Mesendoderm (in vitro differentiated cells): ENCODE data around the gene FAM124B.

ENCODE experiments used
- DNase-seq: peaks from one replicate; pipeline ENCODE4 v3.0.0; 2013
- H2AK5ac ChIP-seq: 2 replicates; pipeline ENCODE4 v1.6.1; 2013; ENCODE audit warnings: low read length, inconsistent platforms
- H2BK120ac ChIP-seq: 2 replicates; pipeline ENCODE4 v1.6.1; 2013; ENCODE audit warnings: low read depth, mild to moderate bottlenecking, low read length, moderate library complexity, mixed read lengths
- H2BK15ac ChIP-seq: replicated peaks from 2 replicates; pipeline ENCODE4 v1.6.1; 2013; ENCODE audit warnings: low read depth, mild to moderate bottlenecking, moderate library complexity
- H2BK5ac ChIP-seq: 2 replicates; pipeline ENCODE4 v1.6.1; 2013; ENCODE audit warnings: low read length, inconsistent platforms
- H3K18ac ChIP-seq: 2 replicates; pipeline ENCODE4 v1.6.1; 2013; ENCODE audit warnings: mild to moderate bottlenecking, low read length, mixed read lengths
- H3K23ac ChIP-seq: one replicate; pipeline ENCODE4 v1.6.1; 2013; ENCODE audit warnings: low read length
- H3K27ac ChIP-seq: 2 replicates; pipeline ENCODE4 v1.5.1; 2013; ENCODE audit warnings: low read depth, mild to moderate bottlenecking, inconsistent platforms, low read length, moderate library complexity
- H3K27me3 ChIP-seq: 2 replicates; pipeline ENCODE4 v1.6.1; 2013; ENCODE audit warnings: low read length, control low read depth, mild to moderate bottlenecking, inconsistent platforms; ENCODE audit not compliant: insufficient read depth, poor library complexity
- H3K36me3 ChIP-seq: 2 replicates; pipeline ENCODE4 v1.6.1; 2013; ENCODE audit warnings: low read length, inconsistent platforms; ENCODE audit not compliant: control insufficient read depth, insufficient read depth
- H3K4ac ChIP-seq: one replicate; pipeline ENCODE4 v1.6.1; 2013; ENCODE audit warnings: low read depth, mild to moderate bottlenecking, low read length, moderate library complexity
- H3K4me1 ChIP-seq: 2 replicates; pipeline ENCODE4 v1.6.1; 2013; ENCODE audit warnings: low read depth, low read length, inconsistent platforms; ENCODE audit not compliant: control insufficient read depth
- H3K4me2 ChIP-seq: 2 replicates; pipeline ENCODE4 v1.6.1; 2013; ENCODE audit warnings: low read length
- H3K4me3 ChIP-seq: 2 replicates; pipeline ENCODE4 v1.5.1; 2013; ENCODE audit warnings: mild to moderate bottlenecking, low read length
- H3K56ac ChIP-seq: one replicate; pipeline ENCODE4 v1.6.1; 2013; ENCODE audit warnings: low read length
- H3K79me1 ChIP-seq: 2 replicates; pipeline ENCODE4 v1.6.1; 2013; ENCODE audit warnings: low read length, inconsistent platforms
- H3K79me2 ChIP-seq: 2 replicates; pipeline ENCODE4 v1.6.1; 2013; ENCODE audit warnings: mild to moderate bottlenecking, low read length; ENCODE audit not compliant: control insufficient read depth, insufficient read depth
- H3K9ac ChIP-seq: 2 replicates; pipeline ENCODE4 v1.6.1; 2013; ENCODE audit warnings: low read length, inconsistent platforms
- H4K5ac ChIP-seq: one replicate; pipeline ENCODE4 v1.6.1; 2013; ENCODE audit warnings: low read length
- H4K8ac ChIP-seq: one replicate; pipeline ENCODE4 v1.6.1; 2013; ENCODE audit warnings: low read depth, mild to moderate bottlenecking, control low read depth, low read length, moderate library complexity
- WGBS: extraction: QIAGEN DNeasy Blood & Tissue Kit; methylation state at CpG from one replicate; pipeline ENCODE4 v1.1.7; 2013; ENCODE audit warnings: low lambda C conversion rate, missing lambda C conversion rate; ENCODE audit not compliant: insufficient coverage; ENCODE audit errors: extremely low coverage; 5-methylcytosine and 5-hydroxymethylcytosine counted together

Gene FAM124B

DNA sequence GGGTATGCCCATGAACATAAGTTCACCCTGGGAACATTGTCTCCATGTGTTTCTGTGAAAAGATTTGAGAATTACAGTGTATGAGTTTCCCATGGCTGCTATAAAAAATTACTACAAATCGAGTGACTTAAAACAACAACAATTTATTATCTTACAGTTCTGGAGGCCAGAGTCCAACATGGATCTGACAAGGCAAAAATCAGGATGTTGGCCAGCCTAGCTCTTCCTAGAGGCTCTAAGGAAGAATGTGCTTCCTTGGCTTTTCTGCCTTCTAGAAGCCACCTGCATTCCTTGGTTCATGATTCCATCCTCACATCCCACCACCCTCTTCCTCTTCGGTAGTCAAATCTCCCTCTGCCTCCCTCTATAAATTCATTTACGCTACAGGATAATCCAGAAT, 38.6 kb downstream of the FAM124B start:
- Histone ChIP-seq H2AK5ac (no peak overlapping the region), H3K4me2 (no peak overlapping the region), H3K9ac (no peak overlapping the region), H3K56ac (no peak overlapping the region), H3K18ac (no peak overlapping the region), H4K8ac (no peak overlapping the region), H2BK5ac (no peak overlapping the region), H3K4me1 (no peaks in the 10 kb centered on the region), H3K36me3 (no peaks in the 10 kb centered on the region), H4K5ac (no peak overlapping the region), H3K23ac (no peak overlapping the region), H2BK120ac (no peak overlapping the region), H3K79me2 (no peaks in the 10 kb centered on the region), H3K79me1 (no peaks in the 10 kb centered on the region), H3K27me3 (no peaks in the 10 kb centered on the region), H2BK15ac (no peak overlapping the region), H3K27ac (no peak overlapping the region), H3K4me3 (no peak overlapping the region), H3K4ac (no peak overlapping the region)
- DNase-seq: peak; percentile 25
- no CpG with 5 or more reads among the region's 3 CpGs for WGBS

DNA sequence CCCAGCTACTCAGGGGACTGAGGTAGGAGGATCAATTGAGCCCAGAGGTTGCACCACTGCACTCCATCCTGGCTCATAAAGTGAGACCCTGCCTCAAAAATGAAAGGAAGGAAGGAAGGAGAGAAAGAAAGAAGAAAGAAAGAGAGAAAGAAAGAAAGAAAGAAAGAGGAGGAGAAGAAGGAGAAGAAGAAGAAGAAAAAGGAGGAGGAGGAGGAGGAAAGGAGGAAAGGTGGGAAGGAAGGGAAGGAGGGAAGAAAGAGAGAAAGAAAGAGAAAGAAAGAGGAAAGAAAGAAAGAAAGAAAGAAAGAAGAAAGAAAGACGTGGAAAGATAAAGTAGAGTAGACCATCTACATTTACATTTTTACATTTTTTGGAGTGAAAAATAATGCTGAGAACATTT, 39.8 kb downstream of the FAM124B start:
- no peaks in the 10 kb centered on the region for H3K4me1 ChIP-seq
- no peak overlapping the region for H3K4me3 ChIP-seq
- no peak overlapping the region for H4K5ac ChIP-seq
- H3K4me2 ChIP-seq: no peak overlapping the region
- H4K8ac ChIP-seq: no peak overlapping the region
- no peak overlapping the region for H2BK5ac ChIP-seq
- no peaks in the 10 kb centered on the region for H3K79me1 ChIP-seq
- no peaks in the 10 kb centered on the region for H3K27me3 ChIP-seq
- no peak overlapping the region for H2AK5ac ChIP-seq
- H3K23ac ChIP-seq: no peak overlapping the region
- H3K36me3 ChIP-seq: no peaks in the 10 kb centered on the region
- no peak overlapping the region for H3K18ac ChIP-seq
- no peak overlapping the region for H2BK120ac ChIP-seq
- H3K79me2 ChIP-seq: no peaks in the 10 kb centered on the region
- no CpG with 5 or more reads among the region's 1 CpG for WGBS
- H3K56ac ChIP-seq: no peak overlapping the region
- H3K9ac ChIP-seq: no peak overlapping the region
- no peak for DNase-seq
- no peak overlapping the region for H2BK15ac ChIP-seq
- H3K27ac ChIP-seq: no peak overlapping the region
- no peak overlapping the region for H3K4ac ChIP-seq

DNA sequence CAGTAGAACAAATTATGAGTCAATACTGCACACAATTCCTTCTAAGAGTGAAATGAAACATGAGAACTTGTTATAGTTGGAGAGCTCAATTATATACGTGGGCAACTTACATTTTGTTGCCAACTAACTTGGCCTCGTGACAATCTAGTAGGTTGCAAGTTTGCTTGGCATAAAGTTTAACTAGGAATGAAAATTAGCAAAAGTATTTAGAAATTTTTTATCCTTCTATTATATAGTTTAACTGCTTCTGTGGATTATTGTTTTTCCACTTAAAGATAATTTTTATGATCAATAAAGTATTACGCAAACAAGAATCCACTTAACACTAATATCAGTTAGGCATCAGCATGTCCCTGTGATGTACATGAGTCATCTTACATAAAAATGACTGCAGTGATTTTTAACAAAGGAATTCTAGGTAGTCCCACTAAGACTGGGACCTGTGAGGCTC, 41.1 kb downstream of the FAM124B start:
- Histone ChIP-seq H3K18ac (no peak overlapping the region), H3K4me3 (no peak overlapping the region), H3K27me3 (no peaks in the 10 kb centered on the region), H3K9ac (no peak overlapping the region), H3K79me1 (no peaks in the 10 kb centered on the region), H3K4me2 (no peak overlapping the region), H2BK15ac (no peak overlapping the region), H2BK120ac (no peak overlapping the region), H3K4ac (no peak overlapping the region), H3K36me3 (no peaks in the 10 kb centered on the region), H3K56ac (no peak overlapping the region), H3K79me2 (no peaks in the 10 kb centered on the region), H2BK5ac (no peak overlapping the region), H3K4me1 (no peaks in the 10 kb centered on the region), H4K8ac (no peak overlapping the region), H2AK5ac (no peak overlapping the region), H3K27ac (no peak overlapping the region), H3K23ac (no peak overlapping the region), H4K5ac (no peak overlapping the region)
- no CpG with 5 or more reads among the region's 3 CpGs for WGBS
- DNase-seq: no peak

DNA sequence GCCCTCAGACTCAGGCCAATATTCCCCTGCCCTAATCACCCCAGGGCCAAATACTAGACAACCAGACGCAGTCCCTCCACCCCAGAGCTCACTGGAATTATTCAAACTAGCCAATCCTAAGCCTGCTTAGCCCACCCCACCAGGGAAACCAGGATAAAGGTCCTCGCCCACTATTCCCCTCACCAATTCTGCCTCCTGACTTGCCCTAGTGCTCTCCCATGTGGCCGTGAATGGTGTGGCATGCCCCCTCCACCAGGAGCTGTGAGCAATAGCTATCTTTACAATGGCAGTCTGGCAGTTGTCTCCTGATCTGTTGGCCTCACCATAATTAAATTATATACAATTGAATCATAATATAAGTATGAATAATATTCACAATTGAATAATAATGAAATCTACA, 42.3 kb downstream of the FAM124B start:
- no peak overlapping the region for H2AK5ac ChIP-seq
- H3K36me3 ChIP-seq: no peaks in the 10 kb centered on the region
- H4K5ac ChIP-seq: no peak overlapping the region
- H3K27me3 ChIP-seq: no peaks in the 10 kb centered on the region
- no CpG with 5 or more reads among the region's 3 CpGs for WGBS
- H3K23ac ChIP-seq: no peak overlapping the region
- H3K56ac ChIP-seq: no peak overlapping the region
- H3K4ac ChIP-seq: no peak overlapping the region
- no peak overlapping the region for H3K4me3 ChIP-seq
- no peak overlapping the region for H2BK15ac ChIP-seq
- no peak overlapping the region for H3K4me2 ChIP-seq
- no peaks in the 10 kb centered on the region for H3K79me2 ChIP-seq
- H3K18ac ChIP-seq: no peak overlapping the region
- no peaks in the 10 kb centered on the region for H3K79me1 ChIP-seq
- no peak overlapping the region for H2BK120ac ChIP-seq
- H3K27ac ChIP-seq: no peak overlapping the region
- H2BK5ac ChIP-seq: no peak overlapping the region
- H4K8ac ChIP-seq: no peak overlapping the region
- no peaks in the 10 kb centered on the region for H3K4me1 ChIP-seq
- H3K9ac ChIP-seq: no peak overlapping the region
- DNase-seq: peak; percentile 78

DNA sequence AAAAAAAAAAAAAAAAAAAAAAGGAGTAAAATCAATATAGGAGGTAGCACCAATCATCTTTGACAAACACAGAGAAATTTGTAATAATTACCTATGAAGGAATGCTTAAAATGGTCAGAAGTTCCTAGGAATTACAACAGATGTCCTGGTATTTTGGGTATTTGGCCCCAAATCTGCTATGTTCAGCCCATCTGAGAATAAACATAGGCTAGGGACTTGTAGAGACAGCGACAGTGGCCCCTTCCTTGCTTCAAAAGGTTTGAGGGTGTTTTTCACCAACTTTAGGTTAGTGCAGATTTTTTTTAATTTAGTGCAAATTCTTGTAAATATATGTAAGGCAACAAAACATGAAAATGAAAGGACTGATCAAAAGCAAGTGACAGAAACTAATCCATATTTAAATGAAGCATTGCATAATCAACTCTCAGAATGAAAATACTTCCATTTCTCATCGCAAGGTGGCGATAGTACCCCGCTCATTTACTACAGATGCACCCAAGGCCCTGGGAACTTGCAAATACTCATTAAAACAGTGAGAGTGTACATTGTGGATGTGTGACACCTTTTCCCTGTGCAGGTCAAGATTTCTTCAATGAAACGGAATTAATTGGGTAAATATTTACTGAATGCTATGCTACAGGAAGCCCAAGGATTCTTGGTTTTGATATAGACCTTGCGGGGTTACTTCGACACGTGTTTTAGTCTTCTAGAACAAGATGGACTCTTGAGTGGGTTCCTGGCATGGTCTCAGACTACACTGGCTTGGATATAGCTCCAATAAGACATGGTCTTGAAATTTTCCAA, 44.6 kb downstream of the FAM124B start:
- Histone ChIP-seq H2AK5ac (no peak overlapping the region), H2BK5ac (no peak overlapping the region), H3K23ac (no peak overlapping the region), H3K79me2 (no peaks in the 10 kb centered on the region), H3K27me3 (no peaks in the 10 kb centered on the region), H3K9ac (no peak overlapping the region), H3K4ac (no peak overlapping the region), H3K4me2 (no peak overlapping the region), H3K27ac (no peak overlapping the region), H3K4me3 (no peak overlapping the region), H4K5ac (no peak overlapping the region), H3K56ac (no peak overlapping the region), H3K36me3 (no peaks in the 10 kb centered on the region), H2BK120ac (no peak overlapping the region), H4K8ac (no peak overlapping the region), H2BK15ac (no peak overlapping the region), H3K4me1 (no peaks in the 10 kb centered on the region), H3K79me1 (no peaks in the 10 kb centered on the region), H3K18ac (peak overlapping the region; percentile 8)
- no CpG with 5 or more reads among the region's 8 CpGs for WGBS
- peak; percentile 67 for DNase-seq
